GM19043 (cell line): ENCODE data around the gene APCDD1.

ENCODE experiments used
- ATAC-seq: cut with Tn5 transposase; IDR thresholded peaks from one replicate; pipeline ENCODE4 v1.9.1; 2021; ENCODE audit warnings: low read depth; ENCODE audit not compliant: unreplicated experiment

Gene APCDD1

GRCh38 chr18:10430677-10431076, 23.8 kb upstream of the APCDD1 start:
- ATAC-seq = no peak

GRCh38 chr18:10431680-10432079, 22.8 kb upstream of the APCDD1 start:
- ATAC-seq = no peak

GRCh38 chr18:10432781-10433180, 21.7 kb upstream of the APCDD1 start:
- no peak for ATAC-seq

- ATAC-seq = no peak
These were observed 18.3 kb upstream of the APCDD1 start for GRCh38 chr18:10436160-10436559.

- no peak for ATAC-seq
These were observed 16.6 kb upstream of the APCDD1 start for GRCh38 chr18:10437837-10438236.

- no peak for ATAC-seq
These were observed 14.5 kb upstream of the APCDD1 start for GRCh38 chr18:10439898-10440297.

- no peak for ATAC-seq
These were observed 13.6 kb upstream of the APCDD1 start for GRCh38 chr18:10440884-10441283.

GRCh38 chr18:10441472-10441871, 13.0 kb upstream of the APCDD1 start:
- ATAC-seq = no peak

- ATAC-seq = no peak
These were observed 11.9 kb upstream of the APCDD1 start for GRCh38 chr18:10442551-10442971.

GRCh38 chr18:10443001-10443400, 11.4 kb upstream of the APCDD1 start:
- ATAC-seq = no peak

- ATAC-seq = no peak
These were observed 10.0 kb upstream of the APCDD1 start for GRCh38 chr18:10444314-10445006.

- no peak for ATAC-seq
These were observed 5.0 kb upstream of the APCDD1 start for GRCh38 chr18:10449396-10449795.

GRCh38 chr18:10450986-10451385, 3.4 kb upstream of the APCDD1 start:
- ATAC-seq = no peak

- no peak for ATAC-seq
These were observed 1.1 kb upstream of the APCDD1 start for GRCh38 chr18:10453261-10453805.

- ATAC-seq = no peak
These were observed 484 bp downstream of the APCDD1 start for GRCh38 chr18:10454681-10455557.

GRCh38 chr18:10455726-10456453, 1.5 kb downstream of the APCDD1 start:
- no peak for ATAC-seq

GRCh38 chr18:10456718-10457117, 2.3 kb downstream of the APCDD1 start:
- ATAC-seq = no peak

GRCh38 chr18:10457128-10457527, 2.7 kb downstream of the APCDD1 start:
- no peak for ATAC-seq

- ATAC-seq = no peak
These were observed 3.3 kb downstream of the APCDD1 start for GRCh38 chr18:10457767-10458166.

GRCh38 chr18:10458691-10459090, 4.3 kb downstream of the APCDD1 start:
- ATAC-seq = no peak

GRCh38 chr18:10459587-10459986, 5.2 kb downstream of the APCDD1 start:
- no peak for ATAC-seq
